GM12865 (cell line): ENCODE measurements around the gene ZNF709.
A peak's percentile ranks its signal among the peaks of the same experiment; 100 is the strongest.
"Not testable (repeated sequence)": the region's sequence is repeated elsewhere in the genome, so short reads cannot be mapped to it uniquely, and the experiment has no call there.

Experiments used
- DNase-seq: peaks from one replicate; pipeline ENCODE4 v3.0.0; 2010; ENCODE audit warnings: low read depth
- H3K4me3 ChIP-seq: 2 replicates; pipeline ENCODE4 v1.5.1; 2011; ENCODE audit warnings: mild to moderate bottlenecking, low read depth, low read length, control low read depth
- TF ChIP-seq, protein P1 (sequence below): IDR thresholded peaks from 2 replicates; pipeline ENCODE4 v1.5.1; 2011; ENCODE audit warnings: low read length, control low read depth, low read depth, inconsistent platforms; ENCODE audit not compliant: insufficient read depth; ENCODE audit errors: missing control alignments

ZNF709 gene

DNA sequence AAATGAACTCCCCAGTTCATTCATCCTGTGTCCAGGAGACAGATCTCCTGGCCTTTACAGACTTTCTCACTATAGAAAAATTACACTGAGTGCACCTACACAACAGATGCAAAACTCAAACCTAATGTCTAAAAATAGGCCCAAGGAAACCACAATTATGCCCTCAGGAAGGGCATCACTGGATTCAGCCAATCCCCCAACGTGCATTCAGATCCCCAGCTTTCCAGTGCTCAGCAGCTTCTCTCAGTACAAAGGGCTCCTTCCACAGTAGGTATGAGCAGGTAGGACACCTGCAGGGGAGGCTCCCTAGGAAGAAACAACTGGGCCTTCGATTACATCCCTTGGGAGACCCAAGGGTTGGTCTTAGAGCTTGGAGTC is 2.1 kb downstream of the ZNF709 start:
- DNase-seq, result peak; percentile 11
- H3K4me3 ChIP-seq, result no peak overlapping the region

DNA sequence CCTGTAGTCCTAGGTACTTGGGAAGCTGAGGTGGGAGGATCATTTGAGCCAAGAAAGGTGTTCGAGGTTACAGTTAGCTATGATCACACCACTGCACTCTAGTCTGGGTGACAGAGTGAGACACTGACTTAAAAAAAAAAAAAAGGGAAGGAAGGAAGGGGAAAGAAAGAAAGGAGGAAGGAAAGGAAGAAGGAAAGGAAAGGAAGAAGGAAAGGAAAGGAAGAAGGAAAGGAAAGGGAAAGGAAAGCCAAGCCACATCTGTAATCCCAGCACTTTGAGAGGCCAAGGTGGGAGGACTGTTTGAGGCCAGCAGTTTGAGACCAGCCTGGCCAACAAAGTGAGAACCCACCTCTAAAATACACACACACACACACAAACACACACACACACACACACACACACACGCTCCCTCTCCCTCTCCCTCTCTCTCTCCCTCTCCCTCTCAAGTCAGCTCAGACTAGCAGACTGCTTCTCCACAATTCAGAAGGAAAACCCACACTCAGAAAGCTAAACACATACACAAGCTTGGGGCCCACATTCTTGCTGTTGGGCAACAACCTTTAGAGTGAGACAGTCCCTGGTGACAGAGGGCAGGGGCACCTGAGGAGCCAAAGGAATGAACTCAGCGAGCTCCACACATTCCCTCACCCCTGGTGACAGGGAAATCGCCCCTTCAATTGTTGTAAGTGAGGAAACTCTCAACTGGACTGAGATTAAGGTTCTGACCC is 2.7 kb downstream of the ZNF709 start:
- no peak for DNase-seq
- H3K4me3 ChIP-seq, result no peak overlapping the region
- TF ChIP-seq, protein P1, sequence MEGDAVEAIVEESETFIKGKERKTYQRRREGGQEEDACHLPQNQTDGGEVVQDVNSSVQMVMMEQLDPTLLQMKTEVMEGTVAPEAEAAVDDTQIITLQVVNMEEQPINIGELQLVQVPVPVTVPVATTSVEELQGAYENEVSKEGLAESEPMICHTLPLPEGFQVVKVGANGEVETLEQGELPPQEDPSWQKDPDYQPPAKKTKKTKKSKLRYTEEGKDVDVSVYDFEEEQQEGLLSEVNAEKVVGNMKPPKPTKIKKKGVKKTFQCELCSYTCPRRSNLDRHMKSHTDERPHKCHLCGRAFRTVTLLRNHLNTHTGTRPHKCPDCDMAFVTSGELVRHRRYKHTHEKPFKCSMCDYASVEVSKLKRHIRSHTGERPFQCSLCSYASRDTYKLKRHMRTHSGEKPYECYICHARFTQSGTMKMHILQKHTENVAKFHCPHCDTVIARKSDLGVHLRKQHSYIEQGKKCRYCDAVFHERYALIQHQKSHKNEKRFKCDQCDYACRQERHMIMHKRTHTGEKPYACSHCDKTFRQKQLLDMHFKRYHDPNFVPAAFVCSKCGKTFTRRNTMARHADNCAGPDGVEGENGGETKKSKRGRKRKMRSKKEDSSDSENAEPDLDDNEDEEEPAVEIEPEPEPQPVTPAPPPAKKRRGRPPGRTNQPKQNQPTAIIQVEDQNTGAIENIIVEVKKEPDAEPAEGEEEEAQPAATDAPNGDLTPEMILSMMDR, result no peak

More for the DNA sequence above, 2.1 kb downstream of the ZNF709 start:
- TF ChIP-seq, protein P1, result no peak

DNA sequence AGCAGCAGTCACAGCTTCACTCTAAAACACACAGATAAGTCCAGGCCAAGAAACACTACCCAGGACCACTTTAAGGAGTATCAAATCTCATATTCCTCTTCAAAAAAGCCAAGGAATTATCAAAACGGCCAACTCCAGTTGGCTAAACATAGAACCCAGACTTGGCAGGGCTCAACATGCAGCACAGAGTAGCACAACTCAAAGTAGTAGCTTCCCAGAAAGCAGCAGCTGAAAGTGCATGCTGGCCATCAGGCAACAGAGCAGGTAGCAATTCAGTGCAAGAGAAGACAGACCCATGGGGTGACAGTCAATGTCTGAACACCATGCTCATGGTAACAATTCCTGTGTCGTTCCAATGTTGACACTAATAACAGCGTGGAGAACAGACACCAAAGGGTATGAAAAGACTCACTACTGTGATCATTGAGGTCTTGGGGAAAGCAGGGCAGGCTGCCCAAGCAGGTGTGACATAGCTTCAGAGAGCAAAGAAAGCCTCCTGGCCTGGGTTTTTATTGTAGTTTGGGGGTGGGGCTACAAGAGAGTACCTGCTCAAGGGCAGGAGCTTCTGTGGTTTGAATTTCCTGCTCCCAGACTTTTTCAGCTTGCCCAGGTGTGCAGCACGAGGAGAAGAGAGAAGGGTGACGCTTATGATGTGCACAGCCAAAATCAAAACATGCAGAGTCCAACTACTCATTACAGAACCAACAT is 6.2 kb downstream of the ZNF709 start:
- no peak for DNase-seq
- H3K4me3 ChIP-seq, result no peak overlapping the region
- TF ChIP-seq, protein P1, result no peak

DNA sequence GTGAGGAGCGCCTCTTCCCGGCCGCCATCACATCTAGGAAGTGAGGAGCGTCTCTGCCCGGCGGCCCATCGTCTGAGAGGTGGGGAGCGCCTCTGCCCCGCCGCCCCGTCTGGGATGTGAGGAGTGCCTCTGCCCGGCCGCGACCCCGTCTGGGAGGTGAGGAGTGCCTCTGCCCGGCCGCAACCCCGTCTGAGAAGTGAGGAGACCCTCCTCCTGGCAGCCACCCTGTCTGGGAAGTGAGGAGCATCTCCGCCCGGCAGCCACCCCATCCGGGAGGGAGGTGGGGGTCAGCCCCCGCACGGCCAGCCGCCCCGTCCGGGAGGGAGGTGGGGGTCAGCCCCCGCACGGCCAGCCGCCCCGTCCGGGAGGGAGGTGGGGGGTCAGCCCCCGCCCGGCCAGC is 17.0 kb downstream of the ZNF709 start:
- not testable (repeated sequence) for DNase-seq, H3K4me3 ChIP-seq

- TF ChIP-seq, protein P1, result no peak
- DNase-seq, result no peak
- no peak overlapping the region for H3K4me3 ChIP-seq
These were observed 19.4 kb downstream of the ZNF709 start for GRCh38 chr19:12465211-12465610.

GRCh38 chr19:12464769-12465168 is 19.8 kb downstream of the ZNF709 start:
- H3K4me3 ChIP-seq, result no peak overlapping the region
- TF ChIP-seq, protein P1, result no peak
- no peak for DNase-seq

DNA sequence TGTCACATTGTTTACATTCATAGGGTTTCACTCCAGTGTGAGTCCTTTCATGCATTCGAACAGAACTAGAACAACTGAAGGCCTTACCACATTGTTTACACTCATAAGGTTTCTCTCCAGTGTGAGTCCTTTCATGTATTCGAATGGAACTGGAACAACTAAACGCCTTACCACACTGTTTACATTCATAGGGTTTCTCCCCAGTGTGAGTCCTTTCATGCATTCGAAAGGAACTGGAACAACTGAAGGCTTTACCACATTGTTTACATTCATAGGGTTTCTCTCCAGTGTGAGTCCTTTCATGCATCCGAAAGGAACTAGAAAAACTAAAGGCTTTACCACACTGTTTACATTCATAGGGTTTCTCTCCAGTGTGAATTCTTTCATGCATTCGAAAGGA is 20.5 kb downstream of the ZNF709 start:
- not testable (repeated sequence) for H3K4me3 ChIP-seq, DNase-seq

DNA sequence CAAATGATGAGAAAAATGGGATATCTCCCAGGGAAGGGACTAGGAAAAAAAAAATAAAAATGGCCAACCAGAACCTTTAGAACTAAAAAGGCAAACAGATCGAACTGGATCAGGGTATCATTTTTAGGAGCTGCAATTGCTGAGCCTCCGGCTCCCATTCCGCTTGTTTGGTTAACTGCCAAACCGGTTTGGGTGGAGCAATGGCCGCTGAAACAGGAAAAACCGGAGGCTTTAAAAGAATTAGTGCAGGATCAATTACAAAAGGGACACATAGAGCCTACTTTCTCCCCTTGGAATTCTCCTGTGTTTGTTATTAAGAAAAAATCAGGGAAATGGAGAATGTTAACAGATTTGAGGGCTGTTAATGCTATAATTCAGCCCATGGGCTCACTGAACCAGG is 31.1 kb downstream of the ZNF709 start:
- TF ChIP-seq, protein P1, result no peak
- no peak for DNase-seq
- H3K4me3 ChIP-seq, result no peak overlapping the region
